Epithelial cell of proximal tubule (primary cell): ENCODE results near the gene TNRC6C. TPM values are rescaled to one million over a fixed set of nuclear protein-coding genes. Genes with fewer than 3 reads are reported as not detected.
A peak's percentile ranks its signal among the peaks of the same experiment; 100 is the strongest.
"Not testable (repeated sequence)": the region's sequence is repeated elsewhere in the genome, so short reads cannot be mapped to it uniquely, and the experiment has no call there.

Experiments used
- DNase-seq: peaks from one replicate; pipeline ENCODE4 v3.0.0-alpha.2; 2011; ENCODE audit warnings: low read depth
- H3K4me3 ChIP-seq: 2 replicates; pipeline ENCODE4 v1.5.1; 2011; ENCODE audit warnings: low read depth, mild to moderate bottlenecking, low read length
- CTCF ChIP-seq: conservative IDR thresholded peaks from 2 replicates; pipeline ENCODE4 v1.5.1; 2012; ENCODE audit warnings: low read depth, mild to moderate bottlenecking, low read length
- total RNA-seq: library from RNA; depleted of rRNA; stranded (reverse); fragments of >200 nt; gene quantifications from 2 replicates; pipeline ENCODE4 v1.2.3, GENCODE V29; 2015

Gene TNRC6C
- total RNA-seq, 1 donor from 2014 or later: 5.3 TPM

- TF ChIP-seq CTCF: no peak
- DNase-seq: no peak
- no peak overlapping the region for H3K4me3 ChIP-seq
Measured at GRCh38 chr17:78069695-78070094, 111.2 kb downstream of the TNRC6C start.

DNA sequence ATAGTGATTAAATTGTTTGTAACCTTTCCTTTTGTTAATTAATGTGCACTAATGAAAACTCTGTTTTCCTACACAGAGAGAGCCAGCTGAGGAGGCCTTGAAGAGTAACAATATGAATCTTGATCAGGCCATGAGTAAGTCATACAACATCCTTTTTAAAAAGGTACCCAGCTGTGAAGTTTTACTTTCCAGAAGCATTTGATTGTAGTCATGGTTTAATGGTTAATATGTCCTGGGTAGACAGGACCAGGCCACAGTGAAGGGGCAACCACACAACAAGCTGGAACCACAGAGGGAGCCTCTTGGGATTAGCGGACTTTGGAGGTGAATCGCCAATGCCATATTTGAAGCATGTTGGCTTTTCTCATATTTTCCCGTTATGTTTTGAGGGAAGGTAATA is 114.5 kb downstream of the TNRC6C start:
- TF ChIP-seq CTCF: no peak
- no peak overlapping the region for H3K4me3 ChIP-seq
- peak; percentile 13 for DNase-seq

- no peak overlapping the region for H3K4me3 ChIP-seq
- no peak for TF ChIP-seq CTCF
- DNase-seq: no peak
Measured at GRCh38 chr17:78075011-78075410, 116.5 kb downstream of the TNRC6C start.

DNA sequence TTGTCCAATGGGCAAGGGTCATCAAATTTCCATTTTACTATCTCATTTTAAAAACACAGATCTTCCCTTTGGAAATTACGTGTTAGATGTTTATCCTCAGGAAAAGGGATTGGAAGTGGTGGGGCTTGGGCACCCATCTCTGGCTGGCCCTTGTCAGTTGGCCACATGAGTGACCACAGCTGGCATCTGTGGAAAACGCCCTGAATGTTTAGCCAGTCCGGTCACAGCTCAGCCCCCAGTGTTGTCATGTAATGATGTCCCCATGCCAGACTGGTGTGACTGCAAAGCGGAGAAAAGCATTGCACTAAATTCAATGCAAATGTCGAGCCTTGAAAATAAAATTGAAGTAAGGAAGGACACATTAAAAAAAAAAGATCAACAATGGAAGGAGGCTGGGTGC is 117.0 kb downstream of the TNRC6C start:
- DNase-seq: no peak
- TF ChIP-seq CTCF: no peak
- no peak overlapping the region for H3K4me3 ChIP-seq

DNA sequence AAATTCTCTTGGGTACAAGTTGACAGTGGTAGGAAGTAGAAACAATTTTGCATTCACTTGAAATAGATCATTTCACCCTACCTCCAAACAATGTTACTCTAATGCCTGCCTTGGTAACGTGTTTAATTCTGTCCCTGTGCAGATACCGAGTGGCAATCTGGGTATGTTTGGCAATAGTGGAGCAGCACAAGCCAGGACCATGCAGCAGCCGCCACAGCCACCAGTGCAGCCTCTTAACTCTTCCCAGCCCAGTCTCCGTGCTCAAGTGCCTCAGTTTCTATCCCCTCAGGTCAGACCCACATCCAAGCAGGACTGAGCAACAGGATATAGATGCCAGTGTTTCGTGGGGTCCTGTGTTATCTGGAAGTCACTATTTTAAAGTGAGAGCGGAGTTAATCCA is 120.8 kb downstream of the TNRC6C start:
- no peak overlapping the region for H3K4me3 ChIP-seq
- TF ChIP-seq CTCF: no peak
- no peak for DNase-seq

DNA sequence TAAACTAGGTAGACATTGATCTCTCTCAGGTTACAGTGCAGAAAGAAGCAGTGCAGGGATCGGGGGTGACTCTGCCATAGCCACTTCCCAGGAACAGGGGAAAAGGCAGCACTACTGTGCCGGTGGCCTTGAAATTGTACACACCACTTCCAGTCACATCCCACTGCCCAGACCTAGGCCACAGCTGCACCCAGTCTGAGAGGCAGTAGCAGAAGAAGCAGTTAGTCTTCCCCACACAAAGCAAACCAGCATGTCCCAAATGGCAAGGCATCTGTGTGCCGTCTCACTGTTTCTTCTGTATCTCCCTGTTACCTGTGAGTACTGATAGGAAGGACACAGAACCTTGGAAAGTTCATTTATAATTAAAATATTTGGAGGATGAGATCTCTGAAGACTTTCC is 123.0 kb downstream of the TNRC6C start:
- DNase-seq: no peak
- TF ChIP-seq CTCF: no peak
- no peak overlapping the region for H3K4me3 ChIP-seq

GRCh38 chr17:78082355-78082872 is 123.9 kb downstream of the TNRC6C start:
- H3K4me3 ChIP-seq, DNase-seq: not testable (repeated sequence)
